HG03280 (cell line): Measurements from ENCODE around the gene RAP1GAP2.
"Not testable (repeated sequence)": the region's sequence is repeated elsewhere in the genome, so short reads cannot be mapped to it uniquely, and the experiment has no call there.

Source experiments
- ATAC-seq: cut with Tn5 transposase; IDR thresholded peaks from one replicate; pipeline ENCODE4 v1.9.1; 2021; ENCODE audit warnings: mild to moderate bottlenecking, moderate library complexity; ENCODE audit not compliant: unreplicated experiment

The RAP1GAP2 gene

GRCh38 chr17:3033741-3034577, 237.7 kb downstream of the RAP1GAP2 start:
- ATAC-seq = no peak

GRCh38 chr17:3034578-3034920, 238.3 kb downstream of the RAP1GAP2 start:
- ATAC-seq = no peak

GRCh38 chr17:3035256-3035967, 239.2 kb downstream of the RAP1GAP2 start:
- ATAC-seq = no peak

GRCh38 chr17:3035968-3036280, 239.7 kb downstream of the RAP1GAP2 start:
- ATAC-seq = no peak

GRCh38 chr17:3036800-3037199, 240.6 kb downstream of the RAP1GAP2 start:
- no peak for ATAC-seq

GRCh38 chr17:3037259-3037658, 241.0 kb downstream of the RAP1GAP2 start:
- no peak for ATAC-seq

- ATAC-seq = no peak
Measured at GRCh38 chr17:3038941-3039340, 242.7 kb downstream of the RAP1GAP2 start.

- ATAC-seq = no peak
Measured at GRCh38 chr17:3039736-3040135, 243.5 kb downstream of the RAP1GAP2 start.

- ATAC-seq = no peak
Measured at GRCh38 chr17:3040882-3041281, 244.6 kb downstream of the RAP1GAP2 start.

GRCh38 chr17:3043737-3044365, 247.6 kb downstream of the RAP1GAP2 start:
- ATAC-seq = no peak

- no peak for ATAC-seq
Measured at GRCh38 chr17:3046753-3047152, 250.5 kb downstream of the RAP1GAP2 start.

- peak; percentile 89 for ATAC-seq
Measured at GRCh38 chr17:3048727-3049471, 252.7 kb downstream of the RAP1GAP2 start.

- ATAC-seq = no peak
Measured at GRCh38 chr17:3049705-3050295, 253.6 kb downstream of the RAP1GAP2 start.

- not testable (repeated sequence) for ATAC-seq
Measured at GRCh38 chr17:3054868-3055267, 258.6 kb downstream of the RAP1GAP2 start.

- not testable (repeated sequence) for ATAC-seq
Measured at GRCh38 chr17:3062824-3063377, 266.7 kb downstream of the RAP1GAP2 start.

- ATAC-seq = not testable (repeated sequence)
Measured at GRCh38 chr17:3063507-3063906, 267.3 kb downstream of the RAP1GAP2 start, which contains the start of gene OR1D5. Gene OR1D5, minus strand, starts transcription at chr17:3063607. Its CDS starts 0 bp downstream, at chr17:3063607.

GRCh38 chr17:3065192-3065591, 269.0 kb downstream of the RAP1GAP2 start:
- ATAC-seq = not testable (repeated sequence)

GRCh38 chr17:3073850-3074249, 277.6 kb downstream of the RAP1GAP2 start:
- ATAC-seq = not testable (repeated sequence)
